BLaER1 (cell line): ENCODE measurements around the gene ZEB2.

ENCODE experiments used
- H3K27ac ChIP-seq: shearing (Covaris generic); formaldehyde crosslinking; 2 replicates; pipeline ENCODE4 v1.8.1; 2022
- H3K27me3 ChIP-seq: shearing (Covaris generic); formaldehyde crosslinking; 2 replicates; pipeline ENCODE4 v1.8.1; 2022
- H3K36me3 ChIP-seq: shearing (Covaris generic); formaldehyde crosslinking; 2 replicates; pipeline ENCODE4 v1.8.1; 2022
- H3K4me1 ChIP-seq: shearing (Covaris generic); formaldehyde crosslinking; 2 replicates; pipeline ENCODE4 v1.8.1; 2022
- H3K4me2 ChIP-seq: shearing (Covaris generic); formaldehyde crosslinking; 2 replicates; pipeline ENCODE4 v1.8.1; 2022
- H3K4me3 ChIP-seq: shearing (Covaris generic); formaldehyde crosslinking; 2 replicates; pipeline ENCODE4 v1.8.1; 2022
- H3K9ac ChIP-seq: shearing (Covaris generic); formaldehyde crosslinking; 2 replicates; pipeline ENCODE4 v1.8.1; 2022
- H3K9me3 ChIP-seq: shearing (Covaris generic); formaldehyde crosslinking; 2 replicates; pipeline ENCODE4 v1.8.1; 2022
- H4K20me1 ChIP-seq: shearing (Covaris generic); formaldehyde crosslinking; 2 replicates; pipeline ENCODE4 v1.8.1; 2022
- Cebpa-rat ChIP-seq: shearing (Covaris generic); IDR thresholded peaks from 2 replicates; pipeline ENCODE4 v1.8.1; 2022

The ZEB2 gene

GRCh38 chr2:144403933-144404332 is 116.0 kb downstream of the ZEB2 start:
- peaks cover 89% of the 10 kb centered on the region for H3K36me3 ChIP-seq
- no peaks in the 10 kb centered on the region for H3K27me3 ChIP-seq
- no peak overlapping the region for H3K9ac ChIP-seq
- H3K4me1 ChIP-seq, result peaks cover 37% of the 10 kb centered on the region
- H3K27ac ChIP-seq, result no peak overlapping the region
- H3K9me3 ChIP-seq, result no peaks in the 10 kb centered on the region
- TF ChIP-seq Cebpa-rat, result no peak
- H3K4me2 ChIP-seq, result no peak overlapping the region
- H4K20me1 ChIP-seq, result peaks cover 96% of the 10 kb centered on the region
- no peak overlapping the region for H3K4me3 ChIP-seq

DNA sequence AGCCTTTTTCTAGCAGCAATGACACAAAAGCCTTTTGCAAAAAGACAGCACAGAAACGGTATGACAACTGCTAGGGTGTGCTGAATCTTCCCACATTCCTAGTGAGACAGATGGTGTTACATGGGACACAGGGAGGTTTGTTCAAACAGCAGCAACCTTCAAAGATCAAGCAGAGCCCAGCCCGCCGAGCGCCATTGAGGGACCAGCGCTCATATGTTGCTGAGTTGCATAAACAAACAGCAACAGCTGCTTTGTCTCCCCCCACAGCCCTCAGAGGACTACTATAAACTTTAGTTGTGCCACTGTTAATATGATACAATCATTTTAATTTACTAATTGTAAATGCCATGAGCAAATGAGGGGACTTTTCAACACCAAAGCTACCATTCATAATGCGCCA is 117.7 kb downstream of the ZEB2 start:
- Histone ChIP-seq H3K9ac (no peak overlapping the region), H3K9me3 (no peaks in the 10 kb centered on the region), H3K36me3 (peaks cover 89% of the 10 kb centered on the region), H4K20me1 (peaks cover 96% of the 10 kb centered on the region), H3K4me1 (peaks cover 21% of the 10 kb centered on the region), H3K27ac (no peak overlapping the region), H3K27me3 (no peaks in the 10 kb centered on the region), H3K4me2 (no peak overlapping the region), H3K4me3 (no peak overlapping the region)
- TF ChIP-seq Cebpa-rat, result no peak

- Histone ChIP-seq H4K20me1 (peaks cover 96% of the 10 kb centered on the region), H3K9ac (no peak overlapping the region), H3K4me1 (peaks cover 8% of the 10 kb centered on the region; the same call in 1 of the 2 replicates), H3K4me3 (no peak overlapping the region), H3K9me3 (no peaks in the 10 kb centered on the region), H3K27me3 (no peaks in the 10 kb centered on the region), H3K27ac (no peak overlapping the region), H3K36me3 (peaks cover 89% of the 10 kb centered on the region), H3K4me2 (no peak overlapping the region)
- no peak for TF ChIP-seq Cebpa-rat
Observed at GRCh38 chr2:144401036-144401435, 118.9 kb downstream of the ZEB2 start.

GRCh38 chr2:144396318-144396717 is 123.6 kb downstream of the ZEB2 start:
- peaks cover 100% of the 10 kb centered on the region for H4K20me1 ChIP-seq
- no peak overlapping the region for H3K4me2 ChIP-seq
- no peak overlapping the region for H3K27ac ChIP-seq

GRCh38 chr2:144390424-144391020 is 129.4 kb downstream of the ZEB2 start:
- H3K9me3 ChIP-seq, result no peaks in the 10 kb centered on the region
- H3K4me1 ChIP-seq, result no peaks in the 10 kb centered on the region
- H3K4me3 ChIP-seq, result no peak overlapping the region
- peaks cover 98% of the 10 kb centered on the region for H4K20me1 ChIP-seq
- H3K4me2 ChIP-seq, result no peak overlapping the region
- TF ChIP-seq Cebpa-rat, result no peak
- H3K27ac ChIP-seq, result no peak overlapping the region
- no peaks in the 10 kb centered on the region for H3K27me3 ChIP-seq
- no peak overlapping the region for H3K9ac ChIP-seq
- H3K36me3 ChIP-seq, result peaks cover 77% of the 10 kb centered on the region

More at GRCh38 chr2:144396318-144396717, 123.6 kb downstream of the ZEB2 start:
- Histone ChIP-seq H3K27me3 (no peaks in the 10 kb centered on the region), H3K4me3 (no peak overlapping the region), H3K36me3 (peaks cover 100% of the 10 kb centered on the region), H3K9me3 (no peaks in the 10 kb centered on the region), H3K9ac (no peak overlapping the region), H3K4me1 (no peaks in the 10 kb centered on the region)
- TF ChIP-seq Cebpa-rat, result no peak

- Histone ChIP-seq H3K36me3 (peaks cover 75% of the 10 kb centered on the region), H3K4me1 (no peaks in the 10 kb centered on the region), H3K27me3 (no peaks in the 10 kb centered on the region), H3K4me3 (no peak overlapping the region), H3K9ac (no peak overlapping the region), H3K4me2 (no peak overlapping the region), H3K27ac (no peak overlapping the region), H4K20me1 (peaks cover 98% of the 10 kb centered on the region), H3K9me3 (no peaks in the 10 kb centered on the region)
- no peak for TF ChIP-seq Cebpa-rat
Observed at GRCh38 chr2:144389930-144390311, 130.0 kb downstream of the ZEB2 start.

DNA sequence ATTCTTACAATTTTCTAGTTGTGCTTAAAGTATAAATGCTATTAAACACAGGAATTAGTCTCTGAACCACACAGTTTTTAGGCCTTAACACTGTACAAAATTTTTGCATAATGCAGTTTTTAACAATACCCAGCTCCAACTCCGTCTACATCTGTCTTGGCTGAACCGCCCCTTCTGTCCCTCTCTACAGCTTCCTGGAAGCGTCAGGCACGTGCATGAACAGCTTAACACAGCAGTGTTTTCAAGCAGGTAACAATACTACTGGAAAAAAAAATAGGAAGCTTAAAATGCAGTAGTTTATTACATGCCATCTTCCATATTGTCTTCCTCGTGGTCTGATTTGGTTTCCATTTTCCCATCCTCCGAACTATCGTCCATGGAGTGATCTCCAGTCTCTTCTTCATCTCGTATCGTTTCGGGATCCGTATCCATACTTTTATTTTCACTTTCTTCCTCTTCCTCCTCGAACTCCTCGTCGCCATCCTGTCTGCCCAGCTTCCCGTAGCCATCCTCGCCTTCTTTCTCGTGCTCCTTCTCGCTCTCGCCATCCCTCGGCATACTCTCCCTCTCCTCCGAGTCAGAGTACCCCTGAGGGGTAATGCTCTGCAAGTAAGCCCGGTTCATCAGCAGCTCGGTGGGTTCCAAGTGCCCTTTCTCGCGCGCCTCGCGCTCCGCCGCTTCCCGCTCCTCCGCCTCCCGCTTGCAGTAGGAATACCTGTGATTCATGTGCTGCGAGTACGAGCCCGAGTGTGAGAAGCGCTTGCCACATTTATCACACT is 130.6 kb downstream of the ZEB2 start:
- Histone ChIP-seq H3K9ac (no peak overlapping the region), H3K9me3 (no peaks in the 10 kb centered on the region), H3K27me3 (no peaks in the 10 kb centered on the region), H3K36me3 (peaks cover 69% of the 10 kb centered on the region), H3K4me3 (no peak overlapping the region), H4K20me1 (peaks cover 98% of the 10 kb centered on the region), H3K27ac (no peak overlapping the region), H3K4me2 (no peak overlapping the region), H3K4me1 (0 out of 2 replicates have a peak, but pooled peaks cover 4% of the 10 kb centered on the region)
- TF ChIP-seq Cebpa-rat, result no peak

DNA sequence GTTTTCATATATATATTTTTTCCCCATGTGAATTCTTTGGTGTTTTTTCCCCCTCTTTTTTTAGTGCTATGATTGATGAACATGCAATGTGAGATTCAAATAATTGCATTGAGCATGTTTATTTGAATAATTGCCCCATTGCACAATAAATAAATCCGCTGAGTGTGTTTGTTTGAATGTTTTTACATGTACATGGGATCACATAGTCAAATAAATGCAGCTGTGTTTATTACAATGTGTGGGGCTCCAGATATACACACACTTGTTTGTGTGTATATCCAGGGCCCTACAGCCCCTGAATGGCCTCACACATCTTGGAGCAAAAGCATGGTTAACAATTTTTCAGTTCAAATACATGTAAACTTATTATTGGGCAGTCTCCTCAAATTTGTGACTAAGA is 134.5 kb downstream of the ZEB2 start:
- peaks cover 75% of the 10 kb centered on the region for H4K20me1 ChIP-seq
- no peak for TF ChIP-seq Cebpa-rat
- peaks cover 30% of the 10 kb centered on the region for H3K36me3 ChIP-seq
- no peaks in the 10 kb centered on the region for H3K9me3 ChIP-seq
- no peaks in the 10 kb centered on the region for H3K27me3 ChIP-seq
- no peak overlapping the region for H3K4me3 ChIP-seq
- peaks cover 24% of the 10 kb centered on the region for H3K4me1 ChIP-seq
- H3K9ac ChIP-seq, result no peak overlapping the region
- no peak overlapping the region for H3K4me2 ChIP-seq
- H3K27ac ChIP-seq, result no peak overlapping the region

GRCh38 chr2:144383571-144384100 is 136.3 kb downstream of the ZEB2 start:
- Histone ChIP-seq H3K9me3 (no peaks in the 10 kb centered on the region), H3K9ac (no peak overlapping the region), H3K4me1 (peaks cover 24% of the 10 kb centered on the region), H4K20me1 (peaks cover 58% of the 10 kb centered on the region), H3K27ac (no peak overlapping the region), H3K27me3 (no peaks in the 10 kb centered on the region), H3K4me2 (0 out of 2 replicates have a peak overlapping the region, but pooled peaks have one; percentile 3), H3K4me3 (no peak overlapping the region), H3K36me3 (peaks cover 12% of the 10 kb centered on the region; the same call in 1 of the 2 replicates)
- TF ChIP-seq Cebpa-rat, result no peak

DNA sequence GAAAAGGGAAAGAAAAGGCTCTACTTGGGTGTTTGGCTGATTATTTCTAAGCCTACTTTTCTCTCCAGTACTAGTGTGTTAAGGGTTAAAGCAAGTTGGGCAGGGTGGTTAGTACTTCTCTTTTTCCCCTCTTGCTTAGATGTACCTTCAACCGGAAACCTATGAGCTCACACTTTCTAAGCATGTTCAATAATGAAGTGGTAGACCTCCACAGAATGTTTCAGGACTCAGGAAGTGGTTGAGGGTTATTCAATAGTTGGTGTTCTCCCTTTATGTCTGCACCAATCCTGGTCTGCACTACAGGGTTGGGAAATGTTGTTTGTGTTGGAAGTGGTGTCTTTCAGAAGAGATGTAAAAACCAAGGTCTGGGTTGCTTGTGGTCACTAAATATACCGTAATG is 137.1 kb downstream of the ZEB2 start:
- no peak for TF ChIP-seq Cebpa-rat
- Histone ChIP-seq H3K27me3 (no peaks in the 10 kb centered on the region), H3K9ac (no peak overlapping the region), H3K36me3 (peaks cover 9% of the 10 kb centered on the region; the same call in 1 of the 2 replicates), H3K4me1 (peaks cover 24% of the 10 kb centered on the region), H3K4me3 (no peak overlapping the region), H3K4me2 (no peak overlapping the region), H3K9me3 (no peaks in the 10 kb centered on the region), H4K20me1 (peaks cover 50% of the 10 kb centered on the region), H3K27ac (no peak overlapping the region)
